IMR-90 (cell line): ENCODE results near the gene FAM78A. TPM values are rescaled to one million over a fixed set of nuclear protein-coding genes. Genes with fewer than 3 reads are reported as not detected.

ENCODE experiments used
- ATAC-seq: fragments of 200-7000 bp; cut with Tn5 transposase; 2 replicates; pipeline ENCODE4 v1.9.1; 2020; ENCODE audit warnings: low read depth, mild to moderate bottlenecking, moderate library complexity
- BruUV-seq: library from RNA; stranded (reverse); fragments of 400-500 nt; replicated peaks from 2 replicates; lab custom pipeline; 2021; lab: Mats Ljungman, UMichigan
- CTCF ChIA-PET: fragments of 300-600 bp; formaldehyde crosslinking; extraction: SDS; loops from one replicate; lab custom pipeline; 2021; ENCODE audit warnings: antibody characterized with exemption; lab: Yijun Ruan, JAX
- POLR2A ChIA-PET: fragments of 300-600 bp; sonication (Branson Sonifier 250); formaldehyde crosslinking; loops from one replicate; lab custom pipeline; 2022; ENCODE audit warnings: antibody characterized with exemption; ENCODE audit not compliant: unreplicated experiment; lab: Charles Lee
- DNase-seq: peaks from one replicate; pipeline ENCODE4 v3.0.0; 2013
- H2AFZ ChIP-seq: replicated peaks from 2 replicates; pipeline ENCODE3; 2013; ENCODE audit warnings: low read length, mild to moderate bottlenecking; ENCODE audit not compliant: poor library complexity
- H2AK5ac ChIP-seq: 2 replicates; pipeline ENCODE4 v1.6.1; 2013; ENCODE audit warnings: low read depth, low read length, inconsistent platforms
- H2AK9ac ChIP-seq: replicated peaks from 2 replicates; pipeline ENCODE3; 2013; ENCODE audit warnings: mild to moderate bottlenecking, low read depth, low read length, moderate library complexity; ENCODE audit not compliant: poor library complexity
- H2BK120ac ChIP-seq: 2 replicates; pipeline ENCODE4 v1.6.1; 2013; ENCODE audit warnings: low read depth, low read length, inconsistent platforms
- H2BK15ac ChIP-seq: 3 replicates; pipeline ENCODE4 v1.6.1; 2013; ENCODE audit warnings: low read depth, low read length, inconsistent platforms
- H2BK20ac ChIP-seq: 2 replicates; pipeline ENCODE4 v1.6.1; 2013; ENCODE audit warnings: low read depth, mild to moderate bottlenecking, inconsistent platforms, low read length, moderate library complexity
- H2BK5ac ChIP-seq: 2 replicates; pipeline ENCODE4 v1.6.1; 2013; ENCODE audit warnings: mild to moderate bottlenecking, low read depth, low read length, inconsistent platforms; ENCODE audit not compliant: poor library complexity, severe bottlenecking
- H3K14ac ChIP-seq: replicated peaks from 2 replicates; pipeline ENCODE4 v1.6.1; 2013; ENCODE audit warnings: low read depth, low read length, inconsistent platforms
- H3K18ac ChIP-seq: 2 replicates; pipeline ENCODE4 v1.6.1; 2013; ENCODE audit warnings: low read depth, low read length, control low read depth
- H3K23ac ChIP-seq: 2 replicates; pipeline ENCODE4 v1.6.1; 2013; ENCODE audit warnings: low read depth, low read length, inconsistent platforms
- H3K27ac ChIP-seq: 2 replicates; pipeline ENCODE4 v1.5.1; 2013; ENCODE audit warnings: mild to moderate bottlenecking, control low read depth, low read length; ENCODE audit not compliant: insufficient read depth
- H3K27me3 ChIP-seq: 2 replicates; pipeline ENCODE4 v1.6.1; 2013; ENCODE audit warnings: low read length; ENCODE audit not compliant: control insufficient read depth, insufficient read depth
- H3K36me3 ChIP-seq: 2 replicates; pipeline ENCODE4 v1.6.1; 2013; ENCODE audit warnings: low read length, mixed read lengths; ENCODE audit not compliant: control insufficient read depth, insufficient read depth
- H3K4ac ChIP-seq: 2 replicates; pipeline ENCODE4 v1.6.1; 2013; ENCODE audit warnings: low read depth, low read length, inconsistent platforms
- H3K4me1 ChIP-seq: 2 replicates; pipeline ENCODE4 v1.6.1; 2013; ENCODE audit warnings: low read length, mixed read lengths; ENCODE audit not compliant: control insufficient read depth, insufficient read depth
- H3K4me2 ChIP-seq: 2 replicates; pipeline ENCODE4 v1.6.1; 2013; ENCODE audit warnings: low read depth, mild to moderate bottlenecking, control low read depth, low read length, moderate library complexity
- H3K4me3 ChIP-seq: 2 replicates; pipeline ENCODE4 v1.5.1; 2013; ENCODE audit warnings: low read depth, mild to moderate bottlenecking, control low read depth, low read length, moderate library complexity; ENCODE audit not compliant: insufficient read depth
- H3K56ac ChIP-seq: 2 replicates; pipeline ENCODE4 v1.6.1; 2013; ENCODE audit warnings: low read length, inconsistent platforms; ENCODE audit not compliant: insufficient read depth; ENCODE audit errors: extremely low read depth
- H3K79me1 ChIP-seq, 2 experiments: 2 replicates each; pipeline ENCODE4 v1.6.1; 2013; ENCODE audit warnings: low read length in 2 of 2, inconsistent platforms in 1 of 2, low read depth in 1 of 2
- H3K9ac ChIP-seq: 2 replicates; pipeline ENCODE4 v1.6.1; 2013; ENCODE audit warnings: low read depth, low read length, control low read depth
- H3K9me1 ChIP-seq: 2 replicates; pipeline ENCODE4 v1.6.1; 2013; ENCODE audit warnings: low read length, inconsistent platforms; ENCODE audit not compliant: insufficient read depth
- H3K9me3 ChIP-seq: 2 replicates; pipeline ENCODE4 v1.6.1; 2013; ENCODE audit warnings: low read length; ENCODE audit not compliant: control insufficient read depth, insufficient read depth
- H4K20me1 ChIP-seq: 2 replicates; pipeline ENCODE4 v1.6.1; 2013; ENCODE audit warnings: low read length, inconsistent platforms; ENCODE audit not compliant: insufficient read depth
- H4K5ac ChIP-seq: 2 replicates; pipeline ENCODE4 v1.6.1; 2013; ENCODE audit warnings: mild to moderate bottlenecking, low read depth, low read length, control low read depth
- H4K8ac ChIP-seq, 2 experiments: 2 replicates each; pipeline ENCODE4 v1.6.1; 2013; ENCODE audit warnings: low read depth in 2 of 2, low read length in 2 of 2, control low read depth in 1 of 2, inconsistent platforms in 1 of 2
- H4K91ac ChIP-seq: 2 replicates; pipeline ENCODE4 v1.6.1; 2013; ENCODE audit warnings: low read depth, low read length, inconsistent platforms; ENCODE audit not compliant: insufficient read depth
- BHLHE40 ChIP-seq: fragments of 150-350 bp; IDR thresholded peaks from 2 replicates; pipeline ENCODE4 v1.6.1; 2016; ENCODE audit warnings: mild to moderate bottlenecking, low read depth, low read length
- ELK1 ChIP-seq: fragments of 150-350 bp; IDR thresholded peaks from 2 replicates; pipeline ENCODE4 v1.6.1; 2016; ENCODE audit warnings: low read depth, mild to moderate bottlenecking, low read length, moderate library complexity, borderline replicate concordance
- MAFK ChIP-seq: IDR thresholded peaks from 2 replicates; pipeline ENCODE4 v1.6.1; 2012; ENCODE audit warnings: low read depth, low read length, improper control_type of control experiment
- MXI1 ChIP-seq: IDR thresholded peaks from 2 replicates; pipeline ENCODE4 v1.6.1; 2012; ENCODE audit warnings: low read depth, mild to moderate bottlenecking, low read length, moderate library complexity, borderline replicate concordance
- NFE2L2 ChIP-seq: fragments of 150-350 bp; IDR thresholded peaks from 2 replicates; pipeline ENCODE4 v1.6.1; 2016; ENCODE audit warnings: low read depth, mild to moderate bottlenecking, low read length
- POLR2A ChIP-seq: IDR thresholded peaks from 2 replicates; pipeline ENCODE4 v1.6.1; 2012; ENCODE audit warnings: mild to moderate bottlenecking, low read depth, low read length
- RAD21 ChIP-seq: IDR thresholded peaks from 2 replicates; pipeline ENCODE4 v1.6.1; 2012; ENCODE audit warnings: low read length, improper control_type of control experiment
- RCOR1 ChIP-seq: IDR thresholded peaks from 2 replicates; pipeline ENCODE4 v1.6.1; 2012; ENCODE audit warnings: mild to moderate bottlenecking, low read length, improper control_type of control experiment; ENCODE audit not compliant: insufficient replicate concordance
- SMC3 ChIP-seq: fragments of 150-350 bp; IDR thresholded peaks from 2 replicates; pipeline ENCODE4 v1.6.1; 2016; ENCODE audit warnings: low read depth, mild to moderate bottlenecking, antibody characterized with exemption, low read length, moderate library complexity
- WGBS, 2 experiments: methylation state at CpG; one replicate each; pipeline versions ENCODE4 v1.1.5 to v1.1.7; 2013; ENCODE audit warnings: missing lambda C conversion rate in 2 of 2; ENCODE audit not compliant: insufficient read length in 1 of 2; ENCODE audit errors: extremely low coverage in 2 of 2; 5-methylcytosine and 5-hydroxymethylcytosine counted together
- dilution Hi-C: fragments of 300-500 bp; cut with HindIII; formaldehyde crosslinking; loops from one replicate; pipeline ENCODE4 v1.14.3; 2018; ENCODE audit warnings: low sequenced_read_pairs; ENCODE audit not compliant: unreplicated experiment
- in situ Hi-C: fragments of 300-500 bp; cut with MboI; formaldehyde crosslinking; loops from 3 replicates; pipeline ENCODE4 v1.14.3; 2019; ENCODE audit warnings: low sequenced_read_pairs, inconsistent platforms, mixed read lengths
- intact Hi-C: fragments of 100-400 bp; cut with micrococcal nuclease; formaldehyde crosslinking; loops from 2 replicates; pipeline ENCODE4 v1.10.0; 2022
- polyA plus RNA-seq, 3 experiments: library from polyadenylated mRNA; depleted of rRNA; stranded (reverse); fragments of >200 nt; gene quantifications; 2 replicates each; pipeline ENCODE4 v1.2.3, GENCODE V29; 2012; ENCODE audit warnings: low replicate concordance in 1 of 3
- total RNA-seq: library from RNA; depleted of rRNA; stranded (reverse); fragments of >200 nt; gene quantifications from 2 replicates; pipeline ENCODE4 v1.2.3, GENCODE V29; 2012
- TF ChIP-seq, protein P1 (sequence below): fragments of 150-350 bp; IDR thresholded peaks from 2 replicates; pipeline ENCODE4 v1.6.1; 2017; ENCODE audit warnings: mild to moderate bottlenecking, antibody characterized with exemption, low read length, low read depth

FAM78A gene
- total and polyA plus RNA-seq, 2 of the 4 experiments (the other 2 are of a cell fraction) = 0.18 to 0.27 TPM

- dilution Hi-C loops = no loop called here
These were observed 36.9 kb downstream of the FAM78A start for GRCh38 chr9:131239161-131239975.

More at GRCh38 chr9:131239161-131239975, 36.9 kb downstream of the FAM78A start:
- Histone ChIP-seq H3K4me2 (no peak overlapping the region), H4K8ac (peak overlapping the region in 1 of 2 experiments; percentile 75; a peak in 1 of 4 replicates), H3K36me3 (peaks cover 13% of the 10 kb centered on the region), H3K27me3 (no peaks in the 10 kb centered on the region), H4K20me1 (no peaks in the 10 kb centered on the region), H2BK15ac (no peak overlapping the region), H2AK5ac (peak overlapping the region; percentile 57; the same call in 1 of the 2 replicates), H3K14ac (peak overlapping the region; percentile 29; the same call in 1 of the 2 replicates), H3K9me3 (no peaks in the 10 kb centered on the region), H3K9me1 (no peaks in the 10 kb centered on the region; the same call in 1 of the 2 replicates), H2BK20ac (no peak overlapping the region), H3K9ac (no peak overlapping the region), H3K4me3 (no peak overlapping the region), H3K4me1 (peaks cover 7% of the 10 kb centered on the region), H2BK5ac (no peak overlapping the region), H2BK120ac (0 out of 2 replicates have a peak overlapping the region, but pooled peaks have one; percentile 5), H3K79me1 (no peaks in the 10 kb centered on the region), H4K91ac (no peak overlapping the region), H2AFZ (peak overlapping the region; percentile 75), H3K23ac (no peak overlapping the region), H2AK9ac (no peak overlapping the region), H3K27ac (no peak overlapping the region), H3K4ac (peak overlapping the region; percentile 3; the same call in 1 of the 2 replicates), H3K56ac (no peak overlapping the region), H4K5ac (no peak overlapping the region), H3K18ac (no peak overlapping the region)
- CTCF ChIA-PET = no interaction called here
- ATAC-seq (no peak), DNase-seq (no peak)
- TF ChIP-seq MXI1 = no peak
- no peak for TF ChIP-seq POLR2A
- TF ChIP-seq ELK1 = no peak
- TF ChIP-seq BHLHE40 = no peak
- TF ChIP-seq MAFK = no peak
- TF ChIP-seq, protein P1, sequence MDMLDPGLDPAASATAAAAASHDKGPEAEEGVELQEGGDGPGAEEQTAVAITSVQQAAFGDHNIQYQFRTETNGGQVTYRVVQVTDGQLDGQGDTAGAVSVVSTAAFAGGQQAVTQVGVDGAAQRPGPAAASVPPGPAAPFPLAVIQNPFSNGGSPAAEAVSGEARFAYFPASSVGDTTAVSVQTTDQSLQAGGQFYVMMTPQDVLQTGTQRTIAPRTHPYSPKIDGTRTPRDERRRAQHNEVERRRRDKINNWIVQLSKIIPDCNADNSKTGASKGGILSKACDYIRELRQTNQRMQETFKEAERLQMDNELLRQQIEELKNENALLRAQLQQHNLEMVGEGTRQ = no peak
- TF ChIP-seq RAD21 = no peak
- no peak for TF ChIP-seq NFE2L2
- TF ChIP-seq RCOR1 = no peak
- no peak for TF ChIP-seq SMC3
- in situ Hi-C loops = no loop called here
- WGBS, 2 experiments = 90% methylated on average over 14 of the region's 23 CpGs; no CpG with 5 or more reads in 1 of the 2 experiments
- no TSS peak for BruUV-seq
- POLR2A ChIA-PET = no interaction called here
- intact Hi-C loops = no loop called here
